Measurements from ENCODE around the gene MAPK11.

MAPK11 gene

DNA sequence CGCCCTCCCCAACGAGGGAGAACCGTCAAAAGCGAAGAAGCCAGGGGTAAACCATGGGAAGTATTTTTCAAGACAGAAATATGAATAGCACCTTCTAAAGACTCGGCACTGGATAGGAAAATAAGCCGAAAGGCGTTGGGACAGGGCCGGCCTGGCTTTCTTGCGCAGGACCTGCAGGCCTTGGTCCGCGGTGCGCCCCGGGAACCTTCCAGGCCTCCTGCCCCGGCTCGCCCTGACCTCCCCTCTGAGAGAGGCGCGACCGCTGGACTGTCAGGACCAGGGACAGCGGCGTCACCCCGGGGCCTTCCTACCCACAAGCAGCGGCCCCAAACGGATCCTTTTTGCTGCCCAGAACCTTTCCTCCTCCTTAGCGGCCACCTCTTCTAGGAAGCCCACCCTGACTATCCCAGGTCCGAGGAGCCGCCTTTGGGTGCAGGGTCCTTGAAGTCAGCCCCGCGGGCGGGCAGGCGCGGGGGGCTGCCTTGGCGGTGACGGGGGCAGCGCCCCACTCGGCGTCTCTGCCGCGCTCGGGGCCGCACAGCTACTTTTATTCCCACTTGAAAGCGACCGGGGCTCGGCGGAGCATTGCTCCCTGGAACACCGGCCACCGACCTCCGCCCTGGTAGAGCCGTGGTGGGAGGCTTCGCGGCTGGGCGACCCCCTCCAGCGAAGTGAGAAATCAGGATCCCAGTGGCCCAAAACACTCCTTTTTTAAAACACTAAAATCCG, 650 bp upstream of the MAPK11 start:
- peak; percentile 32 to 64 (median 53) for DNase-seq
- Histone ChIP-seq H3K36me3 (ENCODE audit: control insufficient read depth, insufficient read depth, low read length) (no peaks in the 10 kb centered on the region), H3K27ac (ENCODE audit: insufficient read depth, low read length, poor library complexity, severe bottlenecking) (peak overlapping the region; percentile 27), H3K27me3 (replicated peaks; ENCODE audit: control insufficient read depth, insufficient read depth, low read length, poor library complexity, severe bottlenecking) (no peaks in the 10 kb centered on the region), H3K4me1 (ENCODE audit: control insufficient read depth, insufficient read depth, low read length, poor library complexity, severe bottlenecking) (peaks cover 37% of the 10 kb centered on the region), H3K9me3 (ENCODE audit: control insufficient read depth, low read length) (no peaks in the 10 kb centered on the region), H3K4me3 (ENCODE audit: insufficient read depth, low read depth, low read length, poor library complexity, severe bottlenecking) (peak overlapping the region; percentile 64)

DNA sequence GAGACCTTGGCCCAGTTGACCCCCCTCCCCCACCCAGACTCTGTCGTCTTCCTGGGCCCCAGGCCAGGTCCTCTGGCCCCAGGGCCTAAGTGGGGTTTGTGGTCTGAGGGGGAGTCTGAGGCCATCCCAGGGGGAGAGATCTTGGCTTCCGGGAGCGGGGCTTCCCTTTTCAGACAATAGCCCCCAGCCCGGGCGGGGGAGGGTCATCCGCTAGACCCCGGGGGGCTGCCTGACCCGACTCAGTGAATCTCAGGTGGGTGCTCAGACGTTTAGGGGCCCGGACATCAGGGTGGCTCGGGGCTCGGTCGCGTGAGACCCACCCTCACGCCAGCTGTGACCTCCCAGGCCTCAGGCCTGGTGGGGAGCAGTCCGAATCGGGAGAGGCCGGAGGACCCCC, 609 bp downstream of the MAPK11 start:
- Histone ChIP-seq H3K4me3 (ENCODE audit: insufficient read depth, low read depth, low read length, poor library complexity, severe bottlenecking) (peak overlapping the region; percentile 45), H3K9me3 (ENCODE audit: control insufficient read depth, low read length) (no peaks in the 10 kb centered on the region), H3K4me1 (ENCODE audit: control insufficient read depth, insufficient read depth, low read length, poor library complexity, severe bottlenecking) (peaks cover 37% of the 10 kb centered on the region), H3K27me3 (replicated peaks; ENCODE audit: control insufficient read depth, insufficient read depth, low read length, poor library complexity, severe bottlenecking) (no peaks in the 10 kb centered on the region), H3K27ac (ENCODE audit: insufficient read depth, low read length, poor library complexity, severe bottlenecking) (no peak overlapping the region), H3K36me3 (ENCODE audit: control insufficient read depth, insufficient read depth, low read length) (no peaks in the 10 kb centered on the region)
- no peak for DNase-seq

DNA sequence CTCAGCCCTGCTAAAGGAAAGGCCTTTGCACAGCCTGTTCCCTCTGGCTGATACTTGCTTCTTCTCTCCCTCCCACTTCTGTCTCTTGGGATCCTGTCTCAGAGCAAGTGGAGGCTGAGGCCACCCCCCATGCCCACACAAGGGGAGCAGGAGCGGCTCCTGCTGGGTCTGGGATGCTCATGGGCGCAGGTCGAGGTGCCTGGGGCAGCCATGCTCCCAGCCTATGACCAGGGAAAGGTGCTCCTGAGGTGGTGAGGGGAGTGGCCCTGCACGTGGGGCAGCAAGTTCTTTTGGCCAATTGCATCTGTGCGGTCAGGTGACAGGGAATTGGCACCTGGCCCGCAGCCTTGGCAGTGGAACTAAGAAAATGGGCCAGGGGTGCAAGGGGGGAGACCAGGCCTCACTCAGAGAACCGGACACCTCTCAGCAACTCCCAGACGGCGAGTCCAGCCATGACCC, 1.5 kb downstream of the MAPK11 start:
- Histone ChIP-seq H3K9me3 (ENCODE audit: control insufficient read depth, low read length) (no peaks in the 10 kb centered on the region), H3K27ac (ENCODE audit: insufficient read depth, low read length, poor library complexity, severe bottlenecking) (no peak overlapping the region), H3K4me1 (ENCODE audit: control insufficient read depth, insufficient read depth, low read length, poor library complexity, severe bottlenecking) (peaks cover 35% of the 10 kb centered on the region), H3K4me3 (ENCODE audit: insufficient read depth, low read depth, low read length, poor library complexity, severe bottlenecking) (no peak overlapping the region), H3K27me3 (replicated peaks; ENCODE audit: control insufficient read depth, insufficient read depth, low read length, poor library complexity, severe bottlenecking) (no peaks in the 10 kb centered on the region), H3K36me3 (ENCODE audit: control insufficient read depth, insufficient read depth, low read length) (no peaks in the 10 kb centered on the region)
- no peak for DNase-seq

DNA sequence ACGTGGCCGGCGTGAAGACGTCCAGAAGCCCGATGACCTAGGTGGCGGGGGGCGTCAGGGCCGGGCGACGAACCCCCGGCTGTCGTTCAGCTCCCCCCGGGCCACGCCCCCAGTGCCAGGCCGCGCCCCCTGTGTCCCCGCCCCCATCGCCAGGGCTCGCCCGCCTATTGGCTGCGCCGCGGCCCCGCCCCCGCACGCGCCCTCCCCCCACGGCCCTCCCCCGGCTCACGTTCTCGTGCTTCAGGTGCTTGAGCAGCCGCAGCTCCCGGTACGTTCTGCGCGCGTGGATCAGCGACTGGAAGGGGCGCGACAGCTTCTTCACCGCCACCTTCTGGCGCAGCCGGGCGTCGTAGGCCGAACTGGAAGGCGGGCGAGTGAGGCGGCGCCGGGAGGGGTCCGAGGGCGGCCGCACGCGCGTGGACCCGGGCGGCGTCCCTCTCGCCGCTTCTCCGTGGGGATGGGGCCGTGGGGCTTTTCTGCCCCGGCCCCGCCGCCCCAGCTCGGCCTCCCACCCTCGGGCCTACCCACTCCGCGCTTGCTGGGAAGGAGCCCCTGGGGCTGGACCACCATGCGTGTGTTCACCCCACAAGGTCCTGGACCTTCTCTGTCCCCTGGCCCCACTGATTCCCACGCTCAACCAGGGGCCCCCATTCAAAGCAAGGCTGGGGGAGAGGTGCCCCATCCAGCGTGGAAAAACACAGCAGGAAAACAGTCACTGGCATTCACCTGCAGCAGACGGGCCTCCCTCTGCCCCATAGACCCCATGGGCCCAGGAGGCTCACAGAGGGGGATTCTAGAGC, 2.4 kb downstream of the MAPK11 start:
- Histone ChIP-seq H3K9me3 (ENCODE audit: control insufficient read depth, low read length) (no peaks in the 10 kb centered on the region), H3K27ac (ENCODE audit: insufficient read depth, low read length, poor library complexity, severe bottlenecking) (no peak overlapping the region), H3K4me3 (ENCODE audit: insufficient read depth, low read depth, low read length, poor library complexity, severe bottlenecking) (no peak overlapping the region), H3K27me3 (replicated peaks; ENCODE audit: control insufficient read depth, insufficient read depth, low read length, poor library complexity, severe bottlenecking) (peaks cover 9% of the 10 kb centered on the region), H3K36me3 (ENCODE audit: control insufficient read depth, insufficient read depth, low read length) (no peaks in the 10 kb centered on the region), H3K4me1 (ENCODE audit: control insufficient read depth, insufficient read depth, low read length, poor library complexity, severe bottlenecking) (peaks cover 35% of the 10 kb centered on the region)
- peak; percentile 19 to 51 (median 42) for DNase-seq

DNA sequence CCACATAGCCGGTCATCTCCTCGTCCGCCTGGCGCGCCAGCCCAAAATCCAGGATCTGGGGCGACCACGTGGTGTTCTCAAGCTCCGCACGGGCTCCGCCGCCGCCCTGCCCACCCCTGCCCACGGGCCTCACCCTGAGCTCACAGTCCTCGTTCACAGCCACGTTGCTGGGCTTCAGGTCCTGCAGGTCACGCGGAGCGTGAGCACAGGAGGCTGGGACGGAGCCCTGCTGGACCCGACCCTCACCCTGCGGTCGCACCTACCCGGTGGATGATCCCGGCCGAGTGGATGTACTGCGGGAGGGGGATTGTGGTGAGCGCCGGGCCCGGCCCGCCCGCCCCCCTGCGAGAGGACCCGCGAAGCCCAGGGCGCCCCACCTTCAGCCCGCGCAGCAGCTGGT, 3.2 kb downstream of the MAPK11 start:
- DNase-seq: no peak
- peaks cover 33% of the 10 kb centered on the region for H3K4me1 ChIP-seq (ENCODE audit: control insufficient read depth, insufficient read depth, low read length, poor library complexity, severe bottlenecking)

DNA sequence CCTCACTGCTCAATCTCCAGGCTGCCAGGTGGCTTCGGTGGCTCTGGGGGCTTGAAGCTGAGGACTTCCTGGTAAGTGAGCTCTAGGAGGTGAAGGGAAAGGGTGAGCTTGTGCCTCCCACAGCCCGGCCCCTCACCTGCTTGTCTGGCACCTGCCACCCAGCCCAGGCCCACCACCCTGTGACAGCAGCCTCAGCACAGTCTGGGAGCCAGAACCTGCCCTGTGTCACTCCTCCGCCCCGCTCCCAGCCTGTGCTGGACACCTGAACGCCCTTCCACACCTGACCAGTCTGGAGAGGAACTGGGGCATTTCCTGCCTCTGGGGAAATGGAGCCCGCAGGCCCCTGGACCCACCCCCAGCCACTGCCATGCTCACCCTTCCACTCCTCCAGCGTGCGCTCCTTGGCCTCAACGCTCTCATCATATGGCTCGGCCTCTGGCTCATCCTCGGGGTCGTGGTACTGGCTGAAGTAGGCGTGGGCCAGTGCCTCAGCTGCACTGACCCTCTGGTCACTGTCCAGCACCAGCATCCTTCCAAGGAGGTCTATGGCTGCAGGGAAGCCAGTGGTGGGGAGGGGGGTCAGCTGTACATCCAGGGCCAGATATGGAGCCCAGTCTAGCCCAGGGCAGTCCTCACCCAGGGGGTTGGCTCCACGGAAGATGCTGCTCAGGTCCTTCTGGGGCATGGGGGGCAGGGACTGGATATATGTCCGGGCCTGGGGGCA, 5.1 kb downstream of the MAPK11 start:
- Histone ChIP-seq H3K36me3 (ENCODE audit: control insufficient read depth, insufficient read depth, low read length) (no peaks in the 10 kb centered on the region), H3K4me1 (ENCODE audit: control insufficient read depth, insufficient read depth, low read length, poor library complexity, severe bottlenecking) (peaks cover 16% of the 10 kb centered on the region), H3K27ac (ENCODE audit: insufficient read depth, low read length, poor library complexity, severe bottlenecking) (no peak overlapping the region), H3K4me3 (ENCODE audit: insufficient read depth, low read depth, low read length, poor library complexity, severe bottlenecking) (no peak overlapping the region), H3K9me3 (ENCODE audit: control insufficient read depth, low read length) (no peaks in the 10 kb centered on the region), H3K27me3 (replicated peaks; ENCODE audit: control insufficient read depth, insufficient read depth, low read length, poor library complexity, severe bottlenecking) (peaks cover 17% of the 10 kb centered on the region)
- no peak for DNase-seq

More for the DNA sequence above, 3.2 kb downstream of the MAPK11 start:
- peaks cover 17% of the 10 kb centered on the region for H3K27me3 ChIP-seq (replicated peaks; ENCODE audit: control insufficient read depth, insufficient read depth, low read length, poor library complexity, severe bottlenecking)
- no peaks in the 10 kb centered on the region for H3K36me3 ChIP-seq (ENCODE audit: control insufficient read depth, insufficient read depth, low read length)
- no peaks in the 10 kb centered on the region for H3K9me3 ChIP-seq (ENCODE audit: control insufficient read depth, low read length)
- no peak overlapping the region for H3K4me3 ChIP-seq (ENCODE audit: insufficient read depth, low read depth, low read length, poor library complexity, severe bottlenecking)
- no peak overlapping the region for H3K27ac ChIP-seq (ENCODE audit: insufficient read depth, low read length, poor library complexity, severe bottlenecking)

DNA sequence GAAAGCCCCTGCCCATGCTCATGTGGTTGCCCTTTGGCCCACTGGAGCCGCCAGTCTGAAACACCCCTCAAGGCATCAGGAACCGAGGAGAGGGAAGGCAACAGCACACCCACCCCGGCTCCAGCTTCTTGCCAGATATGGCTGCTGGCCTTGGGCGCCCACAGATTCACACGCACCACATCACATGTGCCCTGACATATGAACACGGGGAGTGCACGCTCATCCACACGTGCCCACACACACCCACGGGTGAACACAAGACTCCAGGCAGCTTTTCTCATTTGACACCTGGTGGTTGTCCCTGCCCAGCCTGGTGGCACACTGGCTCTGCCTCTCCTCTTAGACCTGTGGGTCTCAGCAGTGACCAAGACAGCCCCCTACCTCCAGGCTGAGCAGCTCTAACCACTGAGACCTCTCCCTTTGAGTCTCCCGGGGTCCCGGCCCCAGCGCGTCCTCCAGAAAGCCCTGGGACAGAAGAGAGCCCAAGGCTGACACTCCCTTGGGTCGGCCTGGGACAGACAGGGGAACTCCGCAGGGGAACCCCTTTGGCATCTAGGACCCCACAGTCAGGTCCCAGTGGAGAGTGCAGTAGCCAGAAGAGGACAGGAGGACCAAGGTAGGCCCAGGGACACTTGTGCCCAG, 6.0 kb downstream of the MAPK11 start:
- Histone ChIP-seq H3K4me1 (ENCODE audit: control insufficient read depth, insufficient read depth, low read length, poor library complexity, severe bottlenecking) (peaks cover 10% of the 10 kb centered on the region), H3K4me3 (ENCODE audit: insufficient read depth, low read depth, low read length, poor library complexity, severe bottlenecking) (no peak overlapping the region), H3K9me3 (ENCODE audit: control insufficient read depth, low read length) (no peaks in the 10 kb centered on the region), H3K36me3 (ENCODE audit: control insufficient read depth, insufficient read depth, low read length) (no peaks in the 10 kb centered on the region), H3K27me3 (replicated peaks; ENCODE audit: control insufficient read depth, insufficient read depth, low read length, poor library complexity, severe bottlenecking) (peaks cover 17% of the 10 kb centered on the region), H3K27ac (ENCODE audit: insufficient read depth, low read length, poor library complexity, severe bottlenecking) (no peak overlapping the region)
- DNase-seq: no peak

DNA sequence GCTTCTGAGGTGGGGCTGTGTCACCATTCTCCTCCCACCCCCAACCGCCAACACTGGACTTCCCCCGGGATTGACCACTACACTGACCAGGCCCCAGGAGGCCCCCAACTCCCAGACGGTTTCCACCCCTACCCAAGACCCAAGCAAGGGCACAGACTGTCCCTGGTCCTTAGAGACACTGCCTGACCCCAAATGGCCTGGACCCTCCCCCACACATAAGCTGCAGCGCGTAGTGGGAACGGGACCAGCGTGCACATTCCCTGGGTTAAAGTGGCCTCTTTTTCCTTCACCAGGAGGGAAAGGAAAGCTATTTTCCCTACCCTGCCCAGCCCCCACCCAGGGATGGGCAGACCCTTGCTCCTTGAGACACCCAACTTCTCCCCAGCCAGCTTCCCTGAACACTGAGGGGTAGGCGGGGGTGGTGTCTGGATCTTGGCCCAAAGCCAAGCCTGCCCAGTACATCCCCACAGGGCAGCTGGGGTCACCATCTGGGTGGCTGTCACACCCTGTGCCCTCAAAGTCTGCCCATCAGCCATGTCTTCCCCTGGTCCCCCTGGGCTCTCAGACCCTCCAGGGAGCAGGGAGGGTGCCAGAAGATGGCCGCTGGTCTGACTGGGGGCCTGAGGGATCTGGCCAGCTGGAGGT, 7.1 kb downstream of the MAPK11 start:
- Histone ChIP-seq H3K27ac (ENCODE audit: insufficient read depth, low read length, poor library complexity, severe bottlenecking) (no peak overlapping the region), H3K4me3 (ENCODE audit: insufficient read depth, low read depth, low read length, poor library complexity, severe bottlenecking) (no peak overlapping the region)

DNA sequence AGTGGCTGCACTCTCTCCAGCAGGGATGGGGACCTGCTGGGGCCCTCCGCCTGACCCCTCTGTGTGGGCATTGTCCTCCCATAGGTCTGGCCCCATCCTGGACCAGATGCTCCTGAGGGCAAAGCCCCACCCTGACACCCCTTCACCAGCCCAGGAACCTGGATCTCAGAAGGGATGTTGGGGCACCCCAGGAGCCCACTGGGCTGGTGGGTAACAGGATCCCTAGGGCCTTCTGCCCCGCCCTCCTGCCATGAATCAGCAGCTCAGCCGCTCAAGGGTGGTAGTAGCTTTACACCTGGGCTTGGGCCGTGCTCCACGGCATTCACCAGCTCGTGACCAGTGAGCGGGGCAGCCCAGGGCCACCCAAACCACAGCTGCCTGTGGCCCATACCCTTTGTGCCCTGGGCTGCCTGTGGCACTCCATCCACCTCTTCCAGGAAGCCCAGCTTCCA, 7.7 kb downstream of the MAPK11 start:
- H3K36me3 ChIP-seq (ENCODE audit: control insufficient read depth, insufficient read depth, low read length): no peaks in the 10 kb centered on the region
- H3K27ac ChIP-seq (ENCODE audit: insufficient read depth, low read length, poor library complexity, severe bottlenecking): no peak overlapping the region
- no peaks in the 10 kb centered on the region for H3K9me3 ChIP-seq (ENCODE audit: control insufficient read depth, low read length)
- H3K4me1 ChIP-seq (ENCODE audit: control insufficient read depth, insufficient read depth, low read length, poor library complexity, severe bottlenecking): no peaks in the 10 kb centered on the region
- H3K4me3 ChIP-seq (ENCODE audit: insufficient read depth, low read depth, low read length, poor library complexity, severe bottlenecking): no peak overlapping the region
- peaks cover 17% of the 10 kb centered on the region for H3K27me3 ChIP-seq (replicated peaks; ENCODE audit: control insufficient read depth, insufficient read depth, low read length, poor library complexity, severe bottlenecking)
- DNase-seq: no peak

More for the DNA sequence above, 7.1 kb downstream of the MAPK11 start:
- Histone ChIP-seq H3K27me3 (replicated peaks; ENCODE audit: control insufficient read depth, insufficient read depth, low read length, poor library complexity, severe bottlenecking) (peaks cover 17% of the 10 kb centered on the region), H3K36me3 (ENCODE audit: control insufficient read depth, insufficient read depth, low read length) (no peaks in the 10 kb centered on the region), H3K4me1 (ENCODE audit: control insufficient read depth, insufficient read depth, low read length, poor library complexity, severe bottlenecking) (peaks cover 5% of the 10 kb centered on the region), H3K9me3 (ENCODE audit: control insufficient read depth, low read length) (no peaks in the 10 kb centered on the region)
- no peak for DNase-seq
